Measurements from ENCODE around the gene ABCC4.

- no peak for TF ChIP-seq CTCF (IDR thresholded peaks at IDR 0.05 in 2 of 3, conservative IDR thresholded peaks at IDR 0.05 in 1 of 3; ENCODE audit: insufficient read depth in 2 of 3, low read depth in 1 of 3, low read length in 3 of 3)
- no peak for TF ChIP-seq CBX2 (IDR thresholded peaks at IDR 0.05; ENCODE audit: insufficient read depth, low read length, poor library complexity, severe bottlenecking)
- no peak for TF ChIP-seq TCF7 (IDR thresholded peaks at IDR 0.05; ENCODE audit: borderline replicate concordance)
- no peak for TF ChIP-seq CBX8 (IDR thresholded peaks at IDR 0.05; ENCODE audit: borderline replicate concordance, extremely low read depth, low read depth, low read length, poor library complexity, severe bottlenecking)
Measured at GRCh38 chr13:95155093-95155492, 146.2 kb downstream of the ABCC4 start.

Data from K562 (cell line).